Stimulated activated CD4-positive, alpha-beta T cell treated with anti-CD3 and anti-CD28 coated beads, TNF-alpha, amount 100 ng/mL, for 24 hours (primary cell): ENCODE results near the gene PRG2.
"Not testable (repeated sequence)": the region's sequence is repeated elsewhere in the genome, so short reads cannot be mapped to it uniquely, and the experiment has no call there.

Source experiments
- DNase-seq, 3 experiments: peaks; one replicate each; pipeline ENCODE4 v3.0.0-alpha.2; 2020; ENCODE audit warnings: low read depth in 3 of 3

The PRG2 gene

DNA sequence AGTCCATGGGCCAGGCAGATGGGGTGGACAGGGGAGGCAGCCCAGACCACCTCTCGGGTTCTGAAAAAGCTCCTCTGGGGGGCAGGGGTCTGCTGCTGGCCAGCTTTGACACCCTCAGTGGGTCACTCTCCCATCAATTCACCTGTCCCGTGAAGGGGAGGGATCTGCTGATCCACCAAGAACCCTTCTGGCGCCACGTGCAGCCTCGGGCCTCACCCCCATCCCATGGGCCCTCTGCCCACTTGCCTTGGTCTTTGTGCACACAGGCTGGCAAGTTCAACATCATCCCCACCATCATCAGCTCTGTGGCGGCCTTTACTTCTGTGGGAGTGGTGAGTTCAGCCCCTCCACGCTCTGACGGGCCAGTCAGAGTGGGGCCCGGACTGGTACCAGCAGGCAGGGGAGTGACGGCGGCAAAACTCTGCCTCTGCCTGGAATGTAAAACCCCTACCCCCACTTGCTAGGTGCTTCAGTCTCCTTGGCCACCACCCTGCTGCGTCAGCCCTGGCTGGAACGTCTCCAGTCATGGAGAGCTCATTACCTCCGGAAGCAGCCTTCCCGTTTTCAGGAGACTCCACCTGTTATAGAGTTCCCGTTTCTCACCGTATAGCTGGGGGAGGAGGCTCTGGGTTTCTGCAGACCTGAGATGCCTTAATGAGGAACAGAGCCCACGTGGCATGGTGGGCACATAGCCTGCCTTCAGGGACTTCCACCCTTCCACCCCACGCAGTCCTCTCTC is 22.2 kb downstream of the PRG2 start:
- DNase-seq, result no peak

GRCh38 chr11:57364851-57365660 is 25.4 kb downstream of the PRG2 start:
- no peak for DNase-seq

GRCh38 chr11:57363131-57364080 is 27.0 kb downstream of the PRG2 start:
- no peak for DNase-seq

- DNase-seq, result no peak
Observed at GRCh38 chr11:57361926-57362325, 28.5 kb downstream of the PRG2 start.

- not testable (repeated sequence) for DNase-seq
Observed at GRCh38 chr11:57361420-57361819, 29.0 kb downstream of the PRG2 start.

GRCh38 chr11:57360991-57361390 is 29.5 kb downstream of the PRG2 start:
- no peak for DNase-seq

- DNase-seq, result no peak
Observed at GRCh38 chr11:57359896-57360690, 30.4 kb downstream of the PRG2 start.

DNA sequence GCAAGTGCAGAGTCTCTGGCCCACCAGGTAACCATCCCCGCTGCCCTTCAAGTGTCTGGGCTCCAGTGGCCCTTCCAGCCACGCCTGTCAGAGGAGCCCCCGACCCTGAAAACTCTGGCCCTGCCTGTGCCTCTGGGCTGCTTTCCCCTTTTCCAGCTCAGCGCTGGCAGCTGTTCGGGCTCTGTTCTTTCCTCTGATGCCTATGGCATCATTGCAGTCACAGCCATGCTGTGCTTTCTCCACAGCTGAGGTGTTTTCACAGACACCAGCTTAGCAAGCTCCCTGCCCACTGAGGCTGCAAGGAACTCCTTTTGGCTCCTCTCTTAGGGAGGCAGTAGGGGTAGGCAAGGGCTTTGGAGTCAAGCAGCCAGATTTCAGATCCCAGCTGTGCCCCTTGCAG is 31.1 kb downstream of the PRG2 start:
- no peak for DNase-seq

DNA sequence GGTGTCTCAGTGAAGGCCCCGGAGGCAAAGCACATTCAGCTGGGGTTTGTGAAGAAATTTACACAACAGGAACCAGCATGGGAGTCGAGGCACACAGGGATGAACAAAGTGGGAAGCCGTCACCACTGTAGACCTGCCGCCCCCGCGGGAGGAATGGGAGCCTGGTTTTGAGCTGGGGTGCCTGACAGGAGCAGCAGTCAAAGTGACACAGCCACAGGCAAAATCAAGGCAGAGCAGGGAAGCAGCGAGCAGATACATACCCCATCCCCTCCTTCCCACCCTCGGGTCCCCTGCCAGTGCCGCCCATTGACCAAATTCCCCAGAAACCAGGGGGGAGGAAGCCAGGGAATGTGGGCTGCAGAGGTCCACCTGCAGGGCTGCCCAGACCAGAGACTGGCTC is 31.5 kb downstream of the PRG2 start:
- no peak for DNase-seq

DNA sequence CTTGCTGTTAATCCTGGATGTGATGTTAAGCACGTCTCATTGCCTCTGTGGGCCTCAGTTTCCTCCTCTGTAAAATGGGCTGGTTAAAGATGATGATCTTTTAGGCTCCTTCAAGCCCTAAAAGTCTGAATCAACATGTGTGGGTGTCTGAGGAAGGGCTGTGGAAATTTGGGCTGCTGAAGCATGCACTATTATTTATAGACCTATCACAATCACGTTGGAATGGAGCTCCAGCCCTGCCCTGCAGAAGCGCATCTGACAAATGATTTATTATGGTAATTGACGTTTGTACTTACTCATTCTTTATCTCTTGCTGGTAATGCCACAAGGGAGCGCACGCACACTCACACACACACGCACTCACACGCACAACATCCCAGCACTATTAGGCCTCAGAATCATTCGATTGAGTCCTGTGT is 31.9 kb downstream of the PRG2 start:
- no peak for DNase-seq

GRCh38 chr11:57357856-57358255 is 32.6 kb downstream of the PRG2 start:
- no peak for DNase-seq

GRCh38 chr11:57357310-57357709 is 33.1 kb downstream of the PRG2 start:
- no peak for DNase-seq

DNA sequence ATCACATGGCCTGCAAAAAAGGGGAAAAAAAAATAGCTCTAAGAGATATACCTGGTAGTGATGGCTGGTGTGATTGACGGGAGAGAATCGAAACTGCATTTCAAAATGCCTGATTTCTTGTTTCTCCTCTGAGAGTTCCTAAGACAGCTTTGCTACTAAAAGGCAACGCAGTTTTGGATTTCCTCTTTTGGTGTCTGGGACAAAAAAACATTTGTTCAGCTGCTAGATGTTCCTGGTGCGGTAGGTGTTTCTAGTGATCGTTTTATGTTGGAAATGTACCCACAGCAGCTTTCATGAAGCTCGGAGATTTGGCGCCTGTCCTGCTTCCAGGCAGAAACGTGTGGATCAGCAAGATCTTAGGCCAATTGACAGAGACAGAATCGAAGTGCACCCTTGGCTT is 34.2 kb downstream of the PRG2 start:
- no peak for DNase-seq

GRCh38 chr11:57354699-57355098 is 35.8 kb downstream of the PRG2 start:
- DNase-seq, result no peak

GRCh38 chr11:57353852-57354251 is 36.6 kb downstream of the PRG2 start:
- no peak for DNase-seq

- no peak for DNase-seq
Observed at GRCh38 chr11:57353446-57353845, 37.0 kb downstream of the PRG2 start.

GRCh38 chr11:57353036-57353435 is 37.4 kb downstream of the PRG2 start:
- DNase-seq, result no peak

- DNase-seq, result peak; percentile 33 to 64 (median 33)
Observed at GRCh38 chr11:57349491-57350274, 40.8 kb downstream of the PRG2 start.

GRCh38 chr11:57348636-57349313 is 41.7 kb downstream of the PRG2 start:
- DNase-seq, result no peak

DNA sequence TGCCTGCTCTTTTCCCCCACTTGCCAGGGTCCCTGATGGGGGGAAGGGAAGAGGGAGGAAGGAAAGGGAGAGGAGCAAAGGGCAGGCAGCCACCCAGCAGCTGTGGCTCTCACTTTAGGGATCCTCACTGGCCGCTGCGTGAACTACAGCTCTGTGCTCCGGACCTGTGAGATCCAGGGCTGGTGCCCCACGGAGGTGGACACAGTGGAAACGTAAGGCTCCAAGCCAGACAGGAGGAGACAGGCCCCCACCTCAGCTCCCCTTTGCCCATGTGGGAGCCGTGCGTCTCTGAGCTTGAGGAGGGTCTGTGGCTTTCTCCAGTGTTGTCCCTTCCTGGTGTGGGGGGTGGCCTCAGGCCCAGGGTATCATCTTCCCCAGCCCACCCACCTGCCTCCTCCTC is 42.4 kb downstream of the PRG2 start:
- DNase-seq, result no peak
